ENCODE results near the gene ARTN.

The ARTN gene

DNA sequence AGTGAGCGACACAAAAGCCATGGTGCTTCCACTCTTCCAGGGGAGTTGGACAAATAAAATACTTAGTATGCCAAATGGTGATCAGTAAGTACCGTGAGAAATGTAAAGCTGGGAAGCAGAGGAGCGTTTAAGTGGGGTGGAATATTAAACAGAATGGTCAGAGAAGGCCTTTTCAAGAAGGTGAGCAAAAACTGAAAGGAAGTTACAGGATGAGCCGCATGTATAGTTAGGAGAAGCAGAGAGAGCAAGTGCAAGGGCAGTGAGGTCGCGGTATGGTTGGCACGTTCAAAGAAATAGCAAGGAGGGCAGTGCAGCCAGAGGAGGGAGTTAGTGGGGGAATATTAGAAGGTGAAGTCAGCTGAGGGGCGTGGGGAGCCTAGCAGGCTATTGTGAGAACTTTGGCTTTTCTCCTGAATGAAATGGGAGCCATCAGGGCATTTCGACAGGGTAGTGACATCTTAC lies 40.4 kb downstream of the ARTN start:
- no peak for DNase-seq

DNA sequence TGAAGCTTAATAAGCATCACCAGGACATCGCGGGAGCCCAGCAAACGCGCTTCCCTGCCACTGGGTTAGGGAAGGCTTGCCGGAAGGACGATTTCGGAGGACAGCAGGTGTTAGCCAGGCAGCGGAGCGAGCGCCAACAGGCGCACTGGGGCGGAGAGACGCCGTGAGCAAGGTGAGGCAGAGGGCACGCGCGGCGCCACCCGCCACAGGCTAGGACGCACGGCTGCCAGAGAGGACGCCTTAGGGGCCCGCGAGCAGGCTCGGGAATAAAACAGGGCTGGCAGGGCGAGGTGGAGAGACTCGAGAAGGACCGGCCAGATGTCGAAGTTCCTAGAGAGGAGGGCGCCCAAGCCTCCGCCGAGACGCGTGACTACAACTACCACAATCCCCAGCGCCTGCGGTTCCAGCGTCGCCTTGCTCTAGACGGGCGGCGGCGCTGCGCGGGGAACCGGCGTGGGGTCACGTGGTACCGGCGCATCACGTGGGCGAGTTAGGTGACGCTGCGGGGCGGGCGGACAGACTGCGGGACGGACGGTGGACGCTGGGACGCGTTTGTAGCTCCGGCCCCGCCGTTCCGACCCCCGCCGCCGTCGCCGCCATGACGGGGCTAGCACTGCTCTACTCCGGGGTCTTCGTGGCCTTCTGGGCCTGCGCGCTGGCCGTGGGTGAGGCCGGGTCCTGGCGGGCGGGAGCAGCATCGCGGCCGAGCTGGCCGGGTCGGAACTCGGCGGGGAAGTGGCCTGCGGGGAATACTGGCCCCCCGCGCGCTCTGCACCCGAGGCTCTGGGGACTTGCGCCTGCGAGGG lies 41.0 kb downstream of the ARTN start, which contains the start of gene ATP6V0B:
ATP6V0B (plus strand) TSS at position 518 of the 806 bp plus-strand sequence; CDS start at position 599, 81 bp downstream.
- peak; percentile 97 to 98 for DNase-seq

DNA sequence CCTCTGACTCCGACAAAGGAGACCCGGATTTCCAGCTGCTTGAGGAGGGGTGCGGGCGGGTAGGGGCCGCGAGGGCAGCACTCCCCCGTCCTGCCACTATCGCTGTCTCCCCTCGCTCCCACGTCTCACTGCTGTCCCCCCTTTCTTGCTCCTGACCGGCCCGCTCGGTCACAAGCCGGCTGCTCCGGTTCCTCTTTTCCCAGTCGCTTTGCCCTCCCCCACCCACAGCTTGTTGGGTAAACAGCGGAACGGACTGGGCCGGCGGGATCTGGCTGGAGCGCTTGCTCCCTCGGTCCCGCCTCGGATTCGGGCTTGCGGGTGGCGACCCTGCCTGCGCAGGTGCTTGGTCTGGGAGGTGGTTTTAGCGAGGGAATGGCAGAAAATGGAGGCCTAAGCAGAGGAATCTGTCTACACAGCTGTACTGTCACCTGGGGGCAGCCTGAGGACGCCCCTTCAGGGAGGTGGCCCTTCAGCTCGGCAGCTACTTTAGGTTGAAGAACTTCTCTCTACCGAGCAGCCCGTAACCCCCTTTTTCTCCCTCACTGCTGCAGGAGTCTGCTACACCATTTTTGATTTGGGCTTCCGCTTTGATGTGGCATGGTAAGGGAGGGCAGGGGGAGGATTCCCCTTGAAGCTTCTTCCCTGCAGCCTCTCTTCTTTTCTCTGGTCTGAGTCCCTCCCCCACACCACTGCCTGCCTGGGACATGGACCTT lies 41.8 kb downstream of the ARTN start:
- DNase-seq = peak; percentile 20 to 25

DNA sequence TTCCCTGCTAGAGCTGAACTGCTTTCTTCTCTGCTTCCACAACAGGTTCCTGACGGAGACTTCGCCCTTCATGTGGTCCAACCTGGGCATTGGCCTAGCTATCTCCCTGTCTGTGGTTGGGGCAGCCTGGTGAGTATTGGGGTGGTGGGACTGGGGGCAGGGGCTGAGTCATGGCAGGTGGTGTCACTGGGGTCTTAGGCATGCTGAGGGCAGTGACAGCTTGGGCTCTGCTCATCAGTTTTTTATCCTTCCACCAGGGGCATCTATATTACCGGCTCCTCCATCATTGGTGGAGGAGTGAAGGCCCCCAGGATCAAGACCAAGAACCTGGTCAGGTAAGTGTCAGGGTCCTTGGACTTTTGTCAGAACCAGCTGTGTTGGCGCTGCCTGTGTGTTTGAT lies 42.4 kb downstream of the ARTN start:
- DNase-seq = no peak

DNA sequence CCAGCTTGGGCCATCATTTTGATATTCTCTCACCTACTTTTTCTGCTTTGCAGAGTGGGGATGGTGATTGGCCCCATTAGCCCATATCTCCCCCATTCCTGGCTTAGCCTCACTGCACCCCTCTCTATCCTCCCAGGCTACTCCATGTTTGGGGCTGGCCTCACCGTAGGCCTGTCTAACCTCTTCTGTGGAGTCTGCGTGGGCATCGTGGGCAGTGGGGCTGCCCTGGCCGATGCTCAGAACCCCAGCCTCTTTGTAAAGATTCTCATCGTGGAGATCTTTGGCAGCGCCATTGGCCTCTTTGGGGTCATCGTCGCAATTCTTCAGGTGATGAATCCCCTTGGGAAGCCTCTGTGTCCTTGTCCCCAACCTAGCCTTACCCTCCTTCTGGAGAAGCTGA lies 43.3 kb downstream of the ARTN start:
- no peak for DNase-seq

DNA sequence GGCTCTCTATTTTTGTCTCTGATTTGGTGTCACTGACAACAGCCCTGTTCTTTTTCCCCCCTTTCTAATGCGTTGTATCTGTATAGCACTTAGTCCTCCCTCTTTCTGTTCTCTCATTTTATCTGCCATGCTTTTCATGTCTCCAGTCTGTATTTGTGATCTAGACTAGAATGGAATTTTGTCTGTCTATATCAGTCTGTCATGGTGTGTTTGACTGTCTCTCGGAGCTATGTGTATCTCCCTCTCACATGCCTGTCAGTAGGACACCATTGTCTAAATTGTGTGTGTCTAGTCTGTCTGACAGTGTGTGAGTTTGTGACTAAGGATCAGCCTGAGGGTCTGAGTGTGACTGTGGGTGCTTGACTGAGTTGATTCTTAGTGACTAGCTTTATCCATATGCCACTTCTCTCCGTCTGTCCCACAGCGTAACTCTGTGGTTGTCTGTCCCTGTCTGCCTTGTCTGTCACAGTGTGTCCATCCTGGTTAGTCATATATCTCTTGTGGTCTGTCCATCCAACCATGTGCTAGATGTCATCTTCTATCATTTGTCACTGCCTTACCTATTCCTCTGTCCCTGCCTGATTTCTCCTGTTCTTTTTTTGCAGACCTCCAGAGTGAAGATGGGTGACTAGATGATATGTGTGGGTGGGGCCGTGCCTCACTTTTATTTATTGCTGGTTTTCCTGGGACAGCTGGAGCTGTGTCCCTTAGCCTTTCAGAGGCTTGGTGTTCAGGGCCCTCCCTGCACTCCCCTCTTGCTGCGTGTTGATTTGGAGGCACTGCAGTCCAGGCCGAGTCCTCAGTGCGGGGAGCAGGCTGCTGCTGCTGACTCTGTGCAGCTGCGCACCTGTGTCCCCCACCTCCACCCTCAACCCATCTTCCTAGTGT lies 44.0 kb downstream of the ARTN start:
- DNase-seq = no peak

DNA sequence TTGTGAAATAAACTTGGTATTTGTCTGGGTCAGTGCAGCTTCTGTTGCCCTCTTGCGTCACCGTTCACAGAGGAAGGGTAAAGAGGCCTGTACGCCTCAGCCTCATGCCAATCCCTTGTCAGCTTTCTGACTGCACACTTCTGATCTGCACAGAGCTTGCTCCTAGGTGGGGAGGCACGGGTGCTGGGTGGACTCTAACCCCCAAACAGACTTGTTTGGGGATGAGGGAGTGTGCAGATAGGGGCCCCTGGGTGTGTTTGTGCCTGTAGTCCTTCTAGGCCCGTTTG lies 44.6 kb downstream of the ARTN start:
- DNase-seq = no peak

DNA sequence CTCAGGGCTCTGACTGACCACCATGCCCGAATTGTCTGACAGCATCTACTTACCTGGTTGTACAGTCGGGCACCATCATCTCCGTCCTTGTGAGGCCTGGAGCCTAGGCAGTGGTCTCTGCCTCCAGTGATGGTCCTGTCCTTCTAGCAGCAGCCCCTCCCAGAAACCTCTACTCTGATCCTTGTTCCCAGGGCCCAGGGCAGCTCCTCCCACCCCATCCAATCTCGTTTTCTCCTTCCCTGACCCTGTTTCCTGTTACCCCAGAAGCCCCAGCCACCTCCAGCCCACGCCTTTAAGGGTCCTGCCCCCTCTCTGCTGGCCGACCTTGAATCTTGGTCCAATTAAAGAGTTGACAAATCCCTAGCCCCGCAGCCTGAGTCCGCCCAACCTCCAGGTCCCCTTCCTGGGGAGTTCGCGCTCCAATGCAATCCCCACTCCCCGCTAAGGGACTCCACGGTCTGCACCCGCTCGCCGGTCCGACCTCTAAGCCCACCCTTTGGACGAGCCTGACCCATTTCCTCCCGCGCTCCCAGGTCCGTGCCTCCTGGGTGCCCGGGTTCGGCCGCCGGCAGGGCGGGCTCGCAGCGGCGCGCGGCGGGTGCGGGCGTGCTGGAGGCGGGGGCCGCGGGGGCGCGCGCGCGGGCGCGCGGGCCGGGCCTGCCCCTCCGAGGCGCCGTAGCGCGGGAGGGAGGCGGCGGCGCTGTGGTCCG lies 45.1 kb downstream of the ARTN start, which contains the start of gene B4GALT2:
B4GALT2 (plus strand) TSS at position 660 of the 710 bp plus-strand sequence. CDS start 1,951 bp downstream, outside the sequence.
- peak; percentile 54 to 55 for DNase-seq

DNA sequence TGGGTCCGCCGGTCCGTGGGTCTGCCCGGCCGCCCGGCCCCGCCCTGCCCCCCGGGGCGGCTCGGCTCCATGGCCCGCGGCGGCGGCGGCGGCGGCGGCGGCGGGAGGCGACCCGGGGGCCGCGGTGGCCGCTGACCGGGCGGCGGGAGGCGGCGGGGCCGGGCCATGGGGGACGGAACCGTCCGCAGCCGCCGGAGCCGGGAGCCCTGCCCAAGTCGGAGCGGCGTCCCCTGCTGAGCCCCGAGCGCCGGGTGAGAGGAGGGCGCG lies 45.6 kb downstream of the ARTN start:
- DNase-seq = no peak

DNA sequence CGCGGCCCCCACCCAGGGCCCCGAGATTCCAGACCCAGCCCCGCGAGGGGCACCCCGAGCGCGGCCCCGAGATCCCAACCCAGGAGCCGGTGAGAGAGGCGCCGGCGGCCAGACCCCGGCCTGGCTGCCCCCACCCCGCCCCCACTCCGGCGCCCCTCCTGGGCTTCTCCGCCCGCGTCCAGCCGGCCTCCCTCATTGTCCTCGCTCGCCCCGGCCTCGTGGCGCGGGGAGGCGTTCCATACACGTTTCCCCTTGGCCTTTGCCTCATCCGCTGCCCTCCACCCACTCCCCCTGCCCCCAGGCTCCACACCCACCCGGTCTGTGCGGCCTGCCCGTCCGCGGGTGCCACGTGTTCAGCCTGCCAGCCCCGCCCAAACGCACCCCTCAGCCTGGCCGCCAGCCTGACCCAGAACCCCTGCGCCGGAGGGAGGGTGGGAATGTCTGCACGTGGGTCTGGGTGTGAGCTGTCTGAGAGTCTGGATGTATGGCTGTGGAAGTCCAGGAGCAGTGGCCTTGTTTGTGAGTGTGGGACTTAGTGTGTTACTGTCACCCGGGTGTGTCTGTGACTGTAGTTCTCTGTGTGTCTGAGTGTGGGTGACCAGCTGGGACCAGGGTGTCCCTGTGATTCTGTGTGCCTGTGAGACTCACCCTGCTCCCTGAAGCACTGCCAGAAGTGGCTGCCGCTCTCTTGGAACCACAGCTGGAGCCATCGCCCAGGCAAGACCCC lies 46.1 kb downstream of the ARTN start:
- peak; percentile 47 to 54 for DNase-seq

DNA sequence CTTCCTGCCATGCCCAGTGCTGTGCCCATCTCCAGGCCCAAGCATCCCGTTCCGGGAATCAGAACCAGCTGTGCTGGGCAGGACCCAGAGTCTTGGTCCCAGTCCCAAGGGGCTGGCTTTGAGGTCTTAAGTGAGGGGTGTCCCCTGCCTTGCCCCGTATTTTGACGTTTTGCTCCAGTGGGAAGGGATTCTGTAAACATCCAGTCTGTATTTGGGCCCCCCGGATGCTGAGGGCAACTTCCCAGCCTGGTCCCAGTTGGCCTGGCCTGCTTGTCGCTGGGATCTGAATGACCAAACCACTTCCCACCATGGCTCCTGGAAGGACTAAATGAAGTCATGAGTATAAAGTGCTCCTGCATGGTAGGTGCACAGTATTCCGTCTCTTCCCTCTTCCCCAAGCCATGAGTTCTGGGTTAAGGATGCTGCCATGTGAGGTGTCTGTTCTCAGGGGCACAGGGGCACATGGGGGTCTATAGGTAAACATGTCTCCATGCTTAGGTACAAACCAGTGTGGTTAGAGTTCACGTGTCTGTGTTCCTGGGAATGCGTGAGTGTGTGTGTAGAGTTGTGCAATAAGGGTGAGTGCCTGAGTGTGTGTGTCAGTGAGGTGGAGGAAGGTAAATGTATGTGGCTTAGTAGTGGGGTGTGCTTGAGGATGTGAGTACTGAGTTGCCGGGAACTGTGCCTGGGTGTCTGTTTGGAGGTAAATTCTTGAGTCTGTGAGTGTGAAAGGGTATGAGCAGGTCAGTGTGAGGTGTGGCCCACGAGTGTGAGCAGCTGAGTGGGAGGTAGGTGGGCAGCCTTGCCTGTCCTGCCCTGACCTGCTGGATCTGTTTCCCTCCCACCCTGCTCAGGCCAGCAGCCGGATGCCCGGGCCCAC lies 46.9 kb downstream of the ARTN start:
- DNase-seq = no peak

DNA sequence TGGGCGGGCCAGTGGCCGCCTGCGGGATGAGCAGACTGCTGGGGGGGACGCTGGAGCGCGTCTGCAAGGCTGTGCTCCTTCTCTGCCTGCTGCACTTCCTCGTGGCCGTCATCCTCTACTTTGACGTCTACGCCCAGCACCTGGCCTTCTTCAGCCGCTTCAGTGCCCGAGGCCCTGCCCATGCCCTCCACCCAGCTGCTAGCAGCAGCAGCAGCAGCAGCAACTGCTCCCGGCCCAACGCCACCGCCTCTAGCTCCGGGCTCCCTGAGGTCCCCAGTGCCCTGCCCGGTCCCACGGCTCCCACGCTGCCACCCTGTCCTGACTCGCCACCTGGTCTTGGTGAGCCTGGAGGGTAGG lies 47.5 kb downstream of the ARTN start:
- no peak for DNase-seq

DNA sequence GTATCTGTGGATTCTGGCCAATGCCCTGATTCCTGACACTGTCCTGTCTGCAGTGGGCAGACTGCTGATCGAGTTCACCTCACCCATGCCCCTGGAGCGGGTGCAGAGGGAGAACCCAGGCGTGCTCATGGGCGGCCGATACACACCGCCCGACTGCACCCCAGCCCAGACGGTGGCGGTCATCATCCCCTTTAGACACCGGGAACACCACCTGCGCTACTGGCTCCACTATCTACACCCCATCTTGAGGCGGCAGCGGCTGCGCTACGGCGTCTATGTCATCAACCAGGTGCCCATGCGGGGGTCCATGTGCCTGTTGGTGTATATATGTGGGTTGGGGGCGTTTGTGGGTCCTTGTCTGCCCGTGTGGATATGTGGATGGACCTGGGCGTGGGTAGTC lies 48.0 kb downstream of the ARTN start:
- no peak for DNase-seq

DNA sequence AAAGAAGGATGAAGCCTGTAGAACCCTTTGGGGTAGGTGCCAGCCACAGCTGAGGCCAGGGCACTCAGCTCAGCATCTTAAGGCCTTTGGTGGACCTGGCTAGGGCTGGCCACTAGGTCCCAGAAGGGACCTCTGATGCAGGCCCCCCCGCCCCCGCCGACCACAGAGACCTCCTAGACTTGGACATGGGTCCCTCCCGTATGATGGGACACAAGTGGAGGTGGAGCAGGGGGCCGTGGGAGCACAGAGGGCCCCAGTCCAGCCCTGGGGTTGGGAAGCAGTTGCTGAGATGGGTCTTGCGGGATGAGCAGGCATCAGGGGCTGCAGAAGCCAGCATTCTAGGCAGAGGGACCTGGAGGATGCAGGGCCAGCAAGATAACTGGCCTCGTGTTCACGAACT lies 48.6 kb downstream of the ARTN start:
- no peak for DNase-seq

DNA sequence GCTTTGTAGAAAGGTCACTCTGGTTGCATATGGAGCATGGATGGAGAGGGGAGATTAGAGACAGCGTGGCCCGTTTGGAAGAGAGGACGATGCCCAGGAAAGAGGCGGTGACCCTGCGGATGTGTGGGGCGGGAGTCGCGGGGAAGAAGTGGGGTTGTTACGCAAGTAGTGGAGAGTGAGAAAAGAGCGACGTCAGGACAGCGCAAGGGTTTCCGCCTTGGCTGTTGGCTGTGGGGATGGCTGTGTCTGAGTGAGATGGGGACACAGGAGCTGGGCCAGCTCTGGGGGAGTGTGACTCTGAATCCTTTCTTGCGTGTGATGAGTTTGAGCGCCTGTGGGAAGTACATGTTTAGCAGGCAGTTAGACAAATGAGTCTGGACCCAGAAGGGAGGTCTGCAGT lies 49.2 kb downstream of the ARTN start:
- no peak for DNase-seq

DNA sequence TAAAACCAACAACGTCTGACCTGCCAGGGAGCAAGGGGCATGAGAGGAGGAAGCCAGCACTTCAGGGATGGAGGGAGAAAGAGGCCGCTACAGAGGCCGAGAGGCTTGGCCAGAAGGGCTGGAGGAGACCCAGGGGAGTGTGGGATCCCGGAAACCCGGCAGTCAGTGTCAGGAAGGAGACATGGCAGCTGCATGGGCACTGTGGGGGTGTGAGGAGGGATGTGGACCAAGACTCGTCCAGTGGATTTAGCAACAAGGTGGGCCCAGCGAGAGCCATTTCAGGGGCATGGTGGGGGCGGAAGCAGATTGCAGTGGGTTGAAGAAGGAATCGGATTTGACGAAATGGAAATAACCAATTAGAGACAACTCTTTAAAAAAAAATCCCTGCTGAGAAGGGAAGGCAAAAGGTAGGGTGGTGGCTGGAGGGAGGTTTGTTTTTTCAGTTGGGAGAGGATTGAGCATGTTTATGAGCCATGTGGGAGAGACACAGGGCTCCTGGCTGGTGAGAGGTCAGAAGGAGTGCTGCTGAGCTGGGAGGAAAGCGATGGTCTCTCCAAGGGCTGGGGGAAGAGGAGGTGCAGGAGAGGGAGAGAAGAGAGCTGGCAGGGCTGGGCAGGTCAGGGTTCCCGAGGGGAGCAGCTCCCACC lies 49.8 kb downstream of the ARTN start:
- DNase-seq = no peak

DNA sequence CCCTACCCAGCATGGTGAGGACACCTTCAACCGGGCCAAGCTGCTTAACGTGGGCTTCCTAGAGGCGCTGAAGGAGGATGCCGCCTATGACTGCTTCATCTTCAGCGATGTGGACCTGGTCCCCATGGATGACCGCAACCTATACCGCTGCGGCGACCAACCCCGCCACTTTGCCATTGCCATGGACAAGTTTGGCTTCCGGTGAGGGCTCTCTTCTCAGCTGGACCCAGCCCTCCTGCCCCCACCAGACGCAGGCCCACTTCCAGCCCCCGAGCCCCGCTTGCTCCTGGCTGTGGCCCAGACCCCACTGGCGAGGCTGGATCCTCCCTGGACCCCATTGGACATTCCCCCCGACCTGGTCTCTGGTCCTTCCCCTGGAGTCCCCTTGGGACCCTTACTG lies 51.3 kb downstream of the ARTN start:
- no peak for DNase-seq

DNA sequence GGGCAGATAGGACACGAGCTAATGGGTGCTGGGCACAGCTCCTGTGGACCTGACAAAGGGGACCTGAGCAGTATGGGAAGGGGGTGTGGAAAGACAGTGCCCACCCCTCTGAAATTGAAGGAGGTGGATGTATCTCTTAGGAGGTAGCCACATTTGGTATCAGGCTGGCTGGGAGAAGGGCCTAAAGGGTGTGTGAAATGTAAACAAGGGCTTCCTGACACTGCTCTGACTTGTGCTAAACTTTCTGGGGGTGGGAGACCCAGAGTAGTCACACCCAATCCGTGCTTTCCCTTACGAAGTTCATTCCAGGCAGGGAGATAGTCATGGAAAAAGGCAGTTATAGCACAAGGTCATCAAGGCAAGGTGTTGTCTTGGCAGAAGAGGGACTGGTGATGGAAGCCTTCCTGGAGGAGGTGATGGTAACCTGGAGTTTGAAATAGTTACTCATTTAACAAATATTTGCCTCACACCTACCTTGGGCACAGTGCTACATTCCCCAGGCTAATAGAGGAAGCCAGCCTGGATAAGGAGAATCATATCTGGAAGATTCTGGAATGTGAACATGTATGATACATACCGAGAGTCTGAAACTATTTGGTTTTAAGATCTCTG lies 52.5 kb downstream of the ARTN start:
- no peak for DNase-seq

DNA sequence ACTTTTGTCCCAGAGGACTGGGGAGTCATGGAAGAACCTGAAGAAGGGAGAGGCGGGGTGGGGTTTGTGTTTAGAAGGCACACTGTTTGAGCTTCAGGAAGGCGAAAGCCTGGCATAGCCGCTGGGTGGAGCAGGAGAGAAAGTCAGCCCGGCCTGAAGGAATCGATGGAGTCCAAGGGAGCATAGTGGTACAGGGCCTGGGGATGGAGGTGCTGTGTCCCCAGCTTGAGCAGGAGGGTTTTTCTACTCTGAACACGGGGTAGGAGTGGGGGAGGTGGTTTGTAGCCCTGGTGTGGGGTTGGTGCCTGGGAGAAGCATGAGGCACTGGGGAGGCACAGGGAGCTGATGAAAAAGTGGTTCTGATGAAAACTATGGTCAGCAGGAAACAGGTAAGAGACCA lies 53.1 kb downstream of the ARTN start:
- no peak for DNase-seq

Measured in activated CD4-positive, alpha-beta T cell treated with anti-CD3 and anti-CD28 coated beads, Interleukin-2, amount 50 U/mL, for 48 hours (primary cell).